Fibroblast of the aortic adventitia (primary cell): Measurements from ENCODE around the gene BPIFB6. TPM values are rescaled to one million over a fixed set of nuclear protein-coding genes. Genes with fewer than 3 reads are reported as not detected.

ENCODE experiments used
- DNase-seq: peaks from one replicate; pipeline ENCODE4 v3.0.0-alpha.2; 2010; ENCODE audit warnings: low read depth
- H3K4me3 ChIP-seq: 2 replicates; pipeline ENCODE4 v1.5.1; 2011; ENCODE audit warnings: low read depth, mild to moderate bottlenecking, control low read depth, low read length, moderate library complexity
- CTCF ChIP-seq: IDR thresholded peaks from 2 replicates; pipeline ENCODE4 v1.5.1; 2011; ENCODE audit warnings: mild to moderate bottlenecking, low read length, control low read depth, inconsistent platforms; ENCODE audit not compliant: insufficient read depth
- total RNA-seq: library from RNA; depleted of rRNA; stranded (reverse); fragments of >200 nt; gene quantifications from 2 replicates; pipeline ENCODE4 v1.2.3, GENCODE V29; 2012; ENCODE audit warnings: low replicate concordance

The BPIFB6 gene
- total RNA-seq, 1 donor = not detected

DNA sequence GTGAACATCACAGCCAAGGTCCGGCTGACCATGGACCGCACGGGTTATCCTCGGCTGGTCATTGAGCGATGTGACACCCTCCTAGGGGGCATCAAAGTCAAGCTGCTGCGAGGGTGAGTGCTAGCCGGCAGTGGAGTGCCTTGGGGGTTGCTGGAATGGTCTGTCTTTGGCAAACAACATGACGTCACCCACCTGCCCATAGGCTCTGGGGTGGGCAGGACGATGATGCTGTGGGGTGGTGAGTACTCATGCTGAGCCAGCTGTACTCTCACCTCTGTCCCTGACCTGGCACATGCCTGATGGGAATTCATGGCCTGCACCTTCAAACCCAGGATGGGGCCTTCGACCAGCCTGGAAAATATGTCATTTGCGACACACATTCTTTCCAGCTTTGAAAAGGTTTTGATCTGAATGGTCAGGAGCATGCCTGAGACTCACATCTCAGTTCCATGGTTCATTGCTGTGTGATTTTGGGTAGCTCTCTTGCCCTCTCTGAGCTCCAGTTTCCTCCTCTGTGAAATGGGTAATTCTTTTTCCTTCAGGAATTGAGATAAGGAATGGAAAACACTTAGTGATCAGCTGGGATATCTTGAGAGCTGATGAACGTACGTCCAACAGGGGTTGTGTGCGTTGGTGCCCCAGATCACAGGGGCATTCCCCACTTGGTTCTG lies 54.7 kb downstream of the BPIFB6 start:
- no peak for TF ChIP-seq CTCF
- no peak overlapping the region for H3K4me3 ChIP-seq
- DNase-seq = no peak

- DNase-seq = no peak
- H3K4me3 ChIP-seq = no peak overlapping the region
- TF ChIP-seq CTCF = no peak
Observed at GRCh38 chr20:33091147-33091546, 59.7 kb downstream of the BPIFB6 start.

DNA sequence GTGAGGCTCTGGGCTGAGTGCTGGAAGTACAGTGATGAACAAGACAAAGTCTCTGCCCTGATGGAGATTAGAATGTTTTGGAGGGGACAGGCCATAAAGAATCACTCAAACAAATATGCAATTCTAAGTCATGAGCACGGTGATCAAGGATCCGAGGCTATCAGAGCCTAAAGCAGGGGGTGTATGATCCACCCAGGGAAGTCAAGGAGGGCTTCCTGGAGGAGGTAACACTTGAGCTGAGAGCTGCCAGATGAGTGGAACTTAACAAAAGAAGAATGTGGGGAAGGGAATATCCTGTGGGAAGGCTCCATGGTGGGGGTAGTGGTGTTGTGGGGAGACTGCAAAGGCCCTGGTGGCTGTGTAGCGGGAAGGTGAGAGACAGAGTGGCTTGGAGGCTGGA lies 60.2 kb downstream of the BPIFB6 start:
- no peak for DNase-seq
- H3K4me3 ChIP-seq = no peak overlapping the region
- TF ChIP-seq CTCF = no peak

GRCh38 chr20:33092361-33092760 lies 60.9 kb downstream of the BPIFB6 start:
- DNase-seq = no peak

DNA sequence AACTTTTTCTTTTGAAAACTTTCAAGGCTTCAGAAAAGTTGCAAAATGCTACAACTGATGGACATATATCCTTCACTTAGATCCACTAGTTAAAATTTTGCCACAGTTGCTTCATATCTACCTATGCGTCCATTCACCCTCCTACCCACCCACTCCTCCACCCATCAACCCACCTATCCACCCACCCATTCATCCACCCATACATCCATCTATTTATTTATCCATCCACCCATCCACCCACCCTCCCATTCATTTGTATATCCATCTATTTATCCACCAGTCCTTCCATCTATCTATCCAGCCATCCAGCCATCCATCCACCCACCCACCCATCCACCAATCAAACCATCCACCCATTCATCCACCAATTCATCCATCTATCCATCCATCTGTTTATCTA lies 61.6 kb downstream of the BPIFB6 start:
- no peak for DNase-seq
- no peak for TF ChIP-seq CTCF
- H3K4me3 ChIP-seq = no peak overlapping the region

More at GRCh38 chr20:33092361-33092760, 60.9 kb downstream of the BPIFB6 start:
- TF ChIP-seq CTCF = no peak
- H3K4me3 ChIP-seq = no peak overlapping the region

DNA sequence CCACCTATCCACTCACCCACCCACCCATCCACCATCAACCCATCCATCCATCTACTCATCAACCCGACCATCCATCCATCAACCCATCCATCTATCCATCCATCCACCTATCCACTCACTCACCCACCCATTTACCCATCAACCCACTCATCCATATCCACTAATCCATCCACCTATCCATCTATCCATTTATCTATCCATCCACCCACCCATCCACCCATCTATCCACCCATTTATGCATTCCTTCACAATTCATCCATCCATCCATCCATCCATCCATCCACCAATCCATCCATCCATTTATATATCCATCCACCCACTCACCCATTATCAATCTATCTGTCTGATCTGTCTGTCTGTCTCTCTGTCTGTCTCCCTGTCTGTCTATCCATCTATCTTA lies 62.1 kb downstream of the BPIFB6 start:
- DNase-seq = no peak
- H3K4me3 ChIP-seq = no peak overlapping the region
- TF ChIP-seq CTCF = no peak

Other genes with a start within 250 kb of the BPIFB6 start
- gene MAPRE1, start 211.7 kb upstream of the BPIFB6 start, total RNA-seq = 66.0 and 95.6 TPM in 2 replicates
- not detected in 2 replicates for gene EFCAB8, start 172.7 kb upstream of the BPIFB6 start, total RNA-seq
- not detected in 2 replicates for gene SUN5, start 27.2 kb upstream of the BPIFB6 start, total RNA-seq
- not detected in 2 replicates for gene BPIFB2, start 23.9 kb upstream of the BPIFB6 start, total RNA-seq
- not detected in 2 replicates for gene BPIFB3, start 22.3 kb downstream of the BPIFB6 start, total RNA-seq
- gene BPIFB4, start 48.0 kb downstream of the BPIFB6 start, total RNA-seq = not detected in 2 replicates
- not detected in 2 replicates for gene BPIFA2, start 136.5 kb downstream of the BPIFB6 start, total RNA-seq
- gene BPIFA3, start 185.7 kb downstream of the BPIFB6 start, total RNA-seq = not detected in 2 replicates
- gene BPIFA1, start 204.3 kb downstream of the BPIFB6 start, total RNA-seq = not detected in 2 replicates